Activated CD4-positive, alpha-beta T cell treated with anti-CD3 and anti-CD28 coated beads, Interleukin-10, Interleukin-2, amounts not matched to agents 100 ng/mL and 50 ng/mL, durations not matched to agents 16 hours and 8 hours (primary cell): ENCODE results near the gene GOLGA8N.

ENCODE experiments used
- DNase-seq: peaks from one replicate; pipeline ENCODE4 v3.0.0-alpha.2; 2020

Gene GOLGA8N

GRCh38 chr15:32652178-32652577, 58.9 kb downstream of the GOLGA8N start:
- DNase-seq = no peak

GRCh38 chr15:32656091-32656490, 62.8 kb downstream of the GOLGA8N start:
- no peak for DNase-seq

- DNase-seq = no peak
These were observed 63.2 kb downstream of the GOLGA8N start for GRCh38 chr15:32656496-32656895.
